Thyroid gland (tissue), 4 donors: ENCODE data around the gene LIMK2.

Source experiments
- POLR2A ChIP-seq, 2 donors: fragments of 450-650 bp; IDR thresholded peaks; one replicate each; pipeline ENCODE4 v1.6.1; 2017; ENCODE audit warnings: antibody characterized with exemption in 2 of 2, mild to moderate bottlenecking in 2 of 2, moderate library complexity in 1 of 2
- TF ChIP-seq, protein P1 (sequence below), 6 experiments: fragments of 200-600 bp in 3 of 6; fragments of 450-650 bp in 3 of 6; sonication (generic) in 3 of 6; IDR thresholded peaks; one replicate each; pipeline ENCODE4 v1.5.1; 2016 to 2019; ENCODE audit warnings: antibody characterized with exemption in 6 of 6, mild to moderate bottlenecking in 2 of 6, inconsistent platforms in 1 of 6, moderate library complexity in 1 of 6

DNA sequence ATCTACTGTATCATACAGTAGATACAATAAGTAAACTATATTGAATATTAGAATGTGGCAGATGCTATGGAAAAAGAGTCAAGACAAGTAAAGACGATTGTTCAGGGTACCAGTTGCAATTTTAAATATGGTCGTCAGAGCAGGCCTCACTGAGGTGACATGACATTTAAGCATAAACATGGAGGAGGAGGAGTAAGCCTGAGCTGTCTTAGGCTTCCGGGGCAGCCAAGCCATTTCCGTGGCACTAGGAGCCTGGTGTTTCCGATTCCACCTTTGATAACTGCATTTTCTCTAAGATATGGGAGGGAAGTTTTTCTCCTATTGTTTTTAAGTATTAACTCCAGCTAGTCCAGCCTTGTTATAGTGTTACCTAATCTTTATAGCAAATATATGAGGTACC lies 65.6 kb downstream of the LIMK2 start:
- TF ChIP-seq, protein P1, sequence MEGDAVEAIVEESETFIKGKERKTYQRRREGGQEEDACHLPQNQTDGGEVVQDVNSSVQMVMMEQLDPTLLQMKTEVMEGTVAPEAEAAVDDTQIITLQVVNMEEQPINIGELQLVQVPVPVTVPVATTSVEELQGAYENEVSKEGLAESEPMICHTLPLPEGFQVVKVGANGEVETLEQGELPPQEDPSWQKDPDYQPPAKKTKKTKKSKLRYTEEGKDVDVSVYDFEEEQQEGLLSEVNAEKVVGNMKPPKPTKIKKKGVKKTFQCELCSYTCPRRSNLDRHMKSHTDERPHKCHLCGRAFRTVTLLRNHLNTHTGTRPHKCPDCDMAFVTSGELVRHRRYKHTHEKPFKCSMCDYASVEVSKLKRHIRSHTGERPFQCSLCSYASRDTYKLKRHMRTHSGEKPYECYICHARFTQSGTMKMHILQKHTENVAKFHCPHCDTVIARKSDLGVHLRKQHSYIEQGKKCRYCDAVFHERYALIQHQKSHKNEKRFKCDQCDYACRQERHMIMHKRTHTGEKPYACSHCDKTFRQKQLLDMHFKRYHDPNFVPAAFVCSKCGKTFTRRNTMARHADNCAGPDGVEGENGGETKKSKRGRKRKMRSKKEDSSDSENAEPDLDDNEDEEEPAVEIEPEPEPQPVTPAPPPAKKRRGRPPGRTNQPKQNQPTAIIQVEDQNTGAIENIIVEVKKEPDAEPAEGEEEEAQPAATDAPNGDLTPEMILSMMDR (IDR thresholded peaks at IDR 0.05): no peak
- TF ChIP-seq POLR2A (IDR thresholded peaks at IDR 0.05): no peak
